CD4-positive, alpha-beta T cell treated with Interferon gamma for 1 hour (primary cell): Measurements from ENCODE around the gene MED26.
A peak's percentile ranks its signal among the peaks of the same experiment; 100 is the strongest.

Experiments
- DNase-seq: peaks from one replicate; pipeline ENCODE4 v3.0.0-alpha.2; 2020

The MED26 gene

DNA sequence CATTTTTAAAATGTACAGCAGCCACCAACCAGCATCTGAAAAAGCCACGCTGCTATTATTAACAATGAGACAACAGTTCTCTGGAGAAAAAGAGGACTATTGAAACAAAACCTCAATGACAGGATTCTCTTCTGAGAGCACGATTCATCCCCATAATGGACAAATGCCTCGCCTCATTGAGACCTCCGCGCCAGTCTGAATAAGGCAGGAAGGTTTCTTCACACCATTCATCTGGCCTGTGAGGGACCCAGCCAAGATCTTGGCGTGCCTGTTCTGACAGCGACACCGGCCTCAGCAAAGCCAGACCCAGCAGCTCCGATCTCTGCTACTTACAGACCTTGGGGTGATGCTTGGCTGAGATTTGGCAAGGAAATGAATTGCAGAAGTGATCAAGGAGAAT, 17.1 kb upstream of the MED26 start:
- DNase-seq, result no peak

DNA sequence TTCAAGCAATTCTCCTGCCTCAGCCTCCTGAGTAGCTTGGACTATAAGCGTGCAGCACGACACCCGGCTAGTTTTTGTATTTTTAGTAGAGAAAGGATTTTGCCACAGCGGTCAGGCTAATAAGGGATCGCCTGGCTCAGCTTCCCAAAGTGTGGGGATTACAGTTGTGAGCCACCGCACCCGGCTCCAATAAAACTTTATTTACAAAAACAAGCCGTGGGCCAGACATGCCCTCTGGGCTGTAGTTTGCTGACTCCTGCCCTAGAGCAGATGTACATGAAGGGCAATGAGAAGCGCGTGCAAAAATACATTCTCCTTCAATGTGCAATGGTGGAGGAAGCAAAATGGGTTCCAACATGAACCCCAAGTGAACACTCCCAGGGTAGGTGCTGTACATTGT, 13.7 kb upstream of the MED26 start:
- no peak for DNase-seq

DNA sequence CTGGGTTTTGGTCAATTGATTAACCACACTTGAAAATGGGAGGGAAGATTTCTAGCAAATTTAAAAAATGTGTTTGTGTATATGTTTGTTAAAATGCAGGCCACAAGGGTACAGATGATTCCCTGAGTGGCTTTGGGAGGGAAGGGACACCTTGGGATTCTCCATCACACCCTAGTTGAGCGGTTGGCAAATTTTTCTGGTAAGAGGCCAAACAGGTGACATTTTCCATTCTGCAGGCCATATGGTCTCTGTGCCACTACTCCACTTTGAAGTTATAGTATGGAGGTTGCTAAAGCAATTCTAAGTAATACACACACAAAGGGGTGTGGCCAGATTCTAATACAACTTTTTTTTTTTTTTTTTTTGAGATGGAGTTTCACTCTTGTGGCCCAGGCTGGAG, 12.9 kb upstream of the MED26 start:
- DNase-seq, result no peak

DNA sequence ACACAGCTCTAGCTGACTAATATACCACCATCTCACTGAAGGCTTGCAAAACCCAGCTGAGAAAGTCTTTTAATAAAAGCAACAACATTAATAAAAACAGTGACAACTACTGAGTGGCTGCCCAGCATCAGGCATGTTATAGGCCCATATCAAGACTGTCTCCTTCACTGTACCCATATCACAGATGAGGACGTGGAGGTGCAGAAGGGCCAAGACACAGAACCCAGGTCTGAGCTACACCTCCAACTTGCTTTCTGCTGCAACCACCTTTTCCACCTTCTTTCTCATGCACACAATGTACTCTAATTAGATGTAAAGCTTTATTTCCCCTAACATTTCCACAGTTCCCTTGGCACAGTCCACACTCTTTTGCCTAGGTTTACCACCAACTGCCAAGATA, 10.7 kb upstream of the MED26 start:
- DNase-seq, result no peak

DNA sequence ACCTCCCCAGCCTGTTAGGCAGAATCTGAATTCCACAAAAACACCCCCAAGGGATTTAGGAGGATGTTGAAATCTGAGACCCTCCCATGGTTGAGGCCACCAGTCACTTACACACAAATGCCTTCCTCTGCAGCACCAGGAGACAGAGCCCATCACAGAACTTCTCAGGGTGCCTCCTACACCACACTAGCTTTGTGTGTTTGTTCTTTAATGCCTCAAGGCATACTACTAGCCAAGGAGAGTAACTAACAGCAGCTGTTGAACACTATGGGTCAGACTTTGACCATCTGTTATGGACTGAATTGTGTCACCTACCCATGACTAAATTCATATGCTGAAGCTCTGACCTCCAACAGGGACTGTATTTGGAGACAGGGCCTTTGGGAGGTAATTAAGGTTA, 9.5 kb upstream of the MED26 start:
- DNase-seq, result no peak

DNA sequence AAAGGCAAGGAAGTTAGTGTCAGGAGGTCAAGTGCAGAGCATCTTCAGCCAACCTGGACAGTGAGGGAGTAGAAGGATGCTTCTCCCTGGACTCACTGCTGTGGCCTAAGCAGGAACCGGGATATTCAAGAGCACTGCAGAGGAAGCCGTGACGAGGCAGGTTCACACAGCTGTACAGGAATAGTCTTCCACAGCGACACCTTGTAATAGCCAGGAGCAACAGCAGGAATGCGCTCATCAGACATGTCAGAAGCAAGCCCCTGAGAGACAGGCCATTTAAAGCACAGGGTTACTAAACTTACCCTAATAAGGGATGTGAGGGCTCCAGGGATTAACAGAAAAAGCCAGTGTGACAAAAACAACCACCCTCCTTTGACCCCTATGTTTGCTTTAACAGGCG, 3.5 kb upstream of the MED26 start:
- DNase-seq, result no peak

DNA sequence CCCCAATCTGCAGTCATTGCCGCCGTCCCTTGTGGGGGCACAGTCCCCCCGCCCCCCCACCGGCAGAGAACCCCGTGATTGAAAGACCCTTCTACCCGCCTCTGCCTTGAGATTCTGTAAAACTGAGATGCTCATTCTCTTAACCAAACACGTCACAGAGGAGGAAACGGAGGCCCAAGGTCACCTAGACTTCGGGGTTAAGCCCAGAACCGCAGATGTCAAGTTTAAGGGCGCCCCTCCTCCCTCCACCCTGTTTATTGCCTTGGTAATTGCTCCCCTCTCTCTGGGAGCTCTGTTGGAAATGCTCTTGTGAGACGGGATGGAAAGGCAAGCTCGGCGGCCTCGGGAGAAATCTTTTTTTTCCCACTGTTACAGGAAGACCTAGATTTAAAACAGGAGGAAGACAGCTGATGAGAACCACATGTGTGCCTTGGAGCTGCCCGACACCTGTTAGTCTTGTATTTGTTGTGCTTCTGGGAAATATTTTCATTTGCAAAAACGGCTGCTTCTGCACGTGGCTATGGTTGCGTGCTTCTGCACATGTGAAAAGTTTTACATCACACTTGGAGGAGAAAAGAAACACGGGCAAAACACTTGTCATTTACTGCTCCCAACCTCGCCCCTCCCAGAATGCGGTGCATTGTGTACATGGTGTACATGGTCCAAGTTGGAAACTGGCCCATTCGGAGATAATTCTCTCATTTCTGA, 1.1 kb upstream of the MED26 start:
- no peak for DNase-seq

DNA sequence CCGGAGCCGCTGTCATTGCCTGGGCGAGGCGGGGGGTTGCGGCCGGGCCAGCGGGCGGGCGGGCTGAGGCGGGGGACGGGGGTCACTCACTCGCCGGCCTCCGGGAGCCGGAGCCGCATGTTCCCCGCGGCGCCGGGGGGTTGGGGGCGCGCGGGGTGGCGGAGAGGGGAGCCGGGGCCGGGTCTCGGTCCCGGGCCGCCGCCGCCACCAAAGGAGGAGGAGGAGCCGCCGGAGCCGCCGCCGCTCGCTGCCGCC, 149 bp downstream of the MED26 start:
- no peak for DNase-seq

DNA sequence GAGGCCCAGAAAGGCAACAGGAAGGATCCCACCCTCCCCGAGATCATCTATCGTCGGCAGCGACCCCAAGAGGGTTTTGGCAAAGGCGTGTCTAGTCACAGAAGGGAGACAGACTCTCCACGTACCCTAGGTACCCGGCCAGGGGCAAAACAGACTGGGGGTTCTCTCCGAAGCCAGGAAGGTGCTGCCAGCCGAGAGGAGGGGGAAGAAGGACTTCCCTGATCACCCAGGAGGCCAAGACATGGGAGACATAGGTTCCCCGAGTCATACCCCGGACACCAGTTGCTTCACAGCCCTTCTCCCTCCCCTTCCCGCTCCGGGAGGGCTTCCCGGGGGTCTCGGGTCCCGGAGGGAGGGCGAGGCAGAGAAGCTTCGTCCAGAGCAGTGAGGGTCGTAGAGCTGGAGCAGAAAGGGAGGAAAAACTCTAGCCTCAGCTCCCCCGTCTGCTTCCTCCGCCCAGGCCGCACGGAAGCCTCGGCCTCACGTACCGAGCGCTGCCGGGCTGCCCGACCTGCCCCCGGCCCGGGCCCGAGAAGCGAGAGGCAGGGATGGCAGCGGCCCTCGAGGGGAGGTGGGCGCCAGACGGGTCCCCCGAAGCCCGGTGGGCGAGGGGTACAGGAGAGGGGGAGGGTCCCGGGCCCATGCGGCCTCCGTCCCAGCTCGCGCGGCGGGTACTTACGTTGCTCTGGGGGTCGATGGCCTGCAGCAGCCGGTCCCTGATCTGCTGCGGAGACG, 644 bp downstream of the MED26 start:
- peak; percentile 9 for DNase-seq

DNA sequence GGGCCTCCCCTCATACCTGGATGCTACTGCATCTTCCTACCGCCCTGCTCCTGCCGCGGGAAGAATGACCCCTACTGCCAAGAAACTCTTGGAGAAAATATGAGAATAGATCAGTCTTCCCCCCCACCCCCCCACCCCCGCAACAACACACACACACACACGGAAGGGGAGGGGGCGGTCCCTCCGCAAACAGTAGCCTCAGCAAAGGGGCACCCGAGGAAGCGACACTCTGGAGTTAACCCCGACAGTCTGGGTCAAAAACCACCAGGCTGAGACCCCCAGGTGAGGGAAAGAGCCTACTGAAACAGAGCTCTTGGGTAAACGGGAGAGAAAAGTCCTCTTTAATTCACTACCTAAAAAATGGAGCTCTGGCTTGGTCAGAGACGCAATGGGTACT, 1.2 kb downstream of the MED26 start:
- no peak for DNase-seq

DNA sequence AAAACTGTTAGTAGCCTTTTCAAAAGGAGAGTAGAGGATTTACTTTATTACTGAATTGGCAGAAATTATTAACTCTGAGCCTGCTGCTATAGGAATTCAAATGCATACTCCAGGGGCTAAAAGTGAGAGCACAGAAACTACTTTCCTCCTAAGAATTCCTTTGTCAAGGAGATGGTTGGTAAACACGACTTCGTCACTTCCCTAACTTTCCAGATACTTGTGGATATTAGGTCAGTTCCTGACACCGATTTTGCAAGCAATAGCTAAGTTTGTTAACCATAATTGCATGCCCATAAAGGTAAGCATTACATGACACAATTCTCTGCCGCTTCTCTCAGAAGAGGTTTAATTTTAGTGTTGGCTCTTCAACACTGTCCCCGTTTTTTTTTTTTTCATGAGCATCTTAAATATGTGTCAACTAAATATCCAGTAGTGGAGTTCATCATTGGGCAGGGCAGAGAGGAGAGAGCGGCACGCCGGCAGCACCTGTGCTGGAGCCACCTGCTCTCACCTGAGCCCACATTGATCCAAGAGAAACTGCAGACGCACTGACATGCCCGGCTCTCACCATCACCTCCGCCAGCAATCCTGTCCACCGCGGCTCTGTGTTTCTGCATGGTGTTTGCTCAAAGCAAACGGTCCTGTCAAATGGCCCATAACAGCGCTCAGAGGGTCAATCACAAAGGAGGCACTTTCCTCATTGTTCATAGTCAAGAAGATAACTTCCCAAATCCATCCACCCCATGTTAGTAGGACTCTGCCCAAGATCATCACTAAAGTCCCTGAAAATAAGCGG, 2.6 kb downstream of the MED26 start:
- no peak for DNase-seq

DNA sequence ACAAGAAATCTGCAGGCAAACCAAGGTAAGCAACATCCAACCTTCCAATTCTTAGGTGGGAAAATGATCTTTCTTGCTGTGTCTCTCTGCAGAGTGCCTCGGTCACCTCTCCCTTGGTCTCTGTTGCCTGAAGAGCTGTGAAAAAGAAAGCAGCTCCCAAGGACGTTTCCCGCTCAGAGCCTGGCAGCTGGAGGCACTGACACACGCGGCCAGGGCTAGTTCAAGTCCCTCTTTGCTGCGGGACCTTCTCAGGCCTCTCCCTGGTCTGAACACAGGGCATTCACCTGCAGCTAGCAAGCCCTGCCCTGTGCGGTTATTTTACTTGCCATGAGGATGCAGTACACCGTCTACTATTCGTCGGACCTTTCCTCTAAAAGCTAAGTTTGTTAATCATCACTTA, 3.8 kb downstream of the MED26 start:
- no peak for DNase-seq

DNA sequence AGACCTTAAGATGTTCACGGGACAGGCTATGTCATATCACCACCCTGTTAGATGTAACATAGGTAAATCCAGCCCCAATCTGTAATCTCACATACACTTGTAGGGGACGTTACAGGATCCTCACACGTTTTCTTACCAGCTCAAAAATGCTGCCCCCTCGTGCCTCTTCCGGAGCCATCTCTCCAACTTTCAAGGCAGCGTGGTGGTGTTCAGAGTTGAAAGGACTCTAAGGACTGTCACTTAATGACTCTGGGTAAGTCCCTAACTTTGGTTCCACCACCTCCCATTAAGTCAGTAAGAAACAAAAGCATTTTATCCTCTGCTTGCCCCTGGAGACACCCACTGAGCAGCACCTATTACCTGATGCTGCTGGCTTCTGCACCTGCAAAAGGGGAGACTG, 4.4 kb downstream of the MED26 start:
- no peak for DNase-seq

DNA sequence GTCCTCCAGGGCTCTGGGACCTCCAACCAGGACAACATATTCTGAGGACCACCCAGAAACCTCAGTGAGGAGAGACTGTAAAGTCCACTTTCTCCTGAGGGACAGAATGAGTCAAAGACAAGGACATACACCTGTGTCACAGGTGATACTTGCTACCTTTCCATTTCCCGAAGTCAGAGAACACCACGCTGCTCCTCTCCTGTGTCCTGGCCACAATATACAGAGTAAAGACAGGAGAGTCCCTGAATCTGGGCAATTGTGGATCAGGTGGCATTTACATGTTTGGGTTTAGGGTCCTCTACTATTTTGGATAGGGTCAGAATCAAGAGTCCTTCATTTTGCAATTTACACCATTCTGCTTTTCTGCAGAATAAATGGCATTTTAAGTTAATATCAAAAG, 4.9 kb downstream of the MED26 start:
- DNase-seq, result no peak

DNA sequence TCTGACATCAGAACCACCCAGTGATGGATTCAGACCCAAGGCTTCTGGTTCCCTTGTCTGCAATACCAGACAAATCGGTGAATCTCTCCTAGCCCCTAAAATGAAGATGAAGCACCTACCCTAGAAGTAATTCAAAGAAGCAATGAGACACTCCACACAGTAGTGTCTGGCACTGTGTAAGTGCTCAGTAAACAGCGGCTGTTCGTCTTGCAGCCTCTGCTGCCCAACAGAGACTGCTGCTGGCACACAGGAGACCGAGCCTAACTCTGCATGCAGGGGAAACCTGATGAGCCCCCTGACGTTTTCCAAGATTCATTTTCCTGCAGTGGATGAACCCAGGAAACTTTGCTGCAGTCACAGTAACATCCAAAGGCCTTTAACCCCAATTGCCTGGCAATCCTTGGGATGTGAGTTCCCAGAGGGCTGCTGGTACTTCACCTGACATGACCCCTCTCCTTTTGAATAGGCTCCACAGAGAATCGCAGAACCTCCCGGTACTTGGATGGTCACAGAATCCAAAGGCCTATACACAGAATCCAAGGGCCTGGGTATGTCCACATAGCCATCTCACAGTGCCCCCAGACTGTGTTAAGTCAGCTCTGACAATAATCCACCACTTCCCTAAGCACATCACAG, 6.7 kb downstream of the MED26 start:
- no peak for DNase-seq

DNA sequence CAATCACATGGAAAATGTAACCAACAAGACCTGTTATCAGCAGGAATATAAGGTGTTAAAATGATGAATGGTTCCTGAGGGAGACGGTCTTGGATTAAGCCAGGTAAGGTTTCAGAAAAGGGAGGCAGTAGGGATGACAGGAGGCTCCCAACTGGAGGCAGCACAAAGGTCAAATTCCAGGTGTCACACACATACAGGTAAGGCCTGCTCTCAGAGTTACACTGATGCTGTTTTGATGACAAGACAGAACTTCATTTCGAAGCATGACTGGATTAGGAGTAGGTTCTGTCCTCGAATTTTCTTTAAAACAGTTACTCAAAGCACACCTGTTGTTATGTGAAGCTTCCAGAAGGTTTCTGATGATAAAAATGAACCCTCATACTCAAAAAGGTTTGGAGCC, 7.4 kb downstream of the MED26 start:
- DNase-seq, result no peak

DNA sequence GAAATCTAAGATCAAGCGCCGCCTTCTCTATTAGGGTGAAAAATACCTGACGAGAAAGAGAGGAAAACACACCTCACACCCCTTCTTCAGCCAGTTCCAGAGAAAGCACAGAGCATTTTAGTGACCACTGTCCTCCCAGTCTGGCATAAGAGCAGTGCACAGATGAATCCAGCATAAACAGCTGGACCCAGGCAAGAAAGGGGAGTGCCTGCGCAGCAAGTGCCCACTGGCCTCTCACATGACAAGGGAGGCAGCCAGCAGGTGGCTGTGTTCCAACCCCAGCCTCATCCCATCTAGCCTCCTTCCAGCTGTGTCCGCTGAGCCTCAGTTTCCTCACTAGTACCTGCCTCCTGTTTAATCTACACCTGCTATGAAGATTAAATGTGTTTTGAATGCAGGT, 8.0 kb downstream of the MED26 start:
- no peak for DNase-seq

DNA sequence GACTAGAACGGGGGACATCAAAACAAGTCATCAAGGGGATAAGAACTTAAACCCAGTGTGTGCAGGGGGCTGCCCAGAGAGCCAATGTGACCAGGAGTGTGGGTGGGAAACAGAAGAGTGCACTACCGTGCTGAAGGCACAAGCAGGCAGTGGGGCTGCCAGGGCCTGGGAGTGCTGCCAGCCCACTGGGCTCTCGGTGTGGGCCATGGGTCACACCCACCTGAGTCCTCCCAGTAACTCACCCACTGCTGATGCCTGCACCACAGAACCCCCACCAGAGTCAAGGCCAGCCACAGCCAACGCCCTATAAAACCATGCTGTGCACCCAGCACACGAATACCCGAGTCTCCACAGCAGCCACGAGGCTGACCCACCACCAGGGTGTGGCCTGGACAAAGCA, 8.5 kb downstream of the MED26 start:
- DNase-seq, result no peak

DNA sequence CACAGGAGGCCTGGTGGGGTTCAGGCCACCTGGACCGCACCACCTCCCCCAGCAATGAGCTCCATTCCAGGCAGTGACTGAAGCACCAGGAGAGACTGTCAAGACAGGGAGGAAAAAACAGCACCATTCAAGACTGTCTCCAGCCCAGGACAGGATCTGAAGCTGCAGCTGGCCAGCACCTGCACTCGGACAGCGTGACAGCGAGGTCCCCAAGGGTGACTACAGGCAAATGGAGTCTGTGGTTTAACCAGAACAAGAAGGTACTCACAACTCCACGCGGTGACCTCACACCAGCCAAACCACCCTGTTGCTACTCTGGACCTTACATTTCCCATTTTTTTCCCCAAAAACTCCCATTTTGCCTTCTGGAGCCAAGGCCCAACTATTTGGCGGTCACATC, 9.8 kb downstream of the MED26 start:
- no peak for DNase-seq

DNA sequence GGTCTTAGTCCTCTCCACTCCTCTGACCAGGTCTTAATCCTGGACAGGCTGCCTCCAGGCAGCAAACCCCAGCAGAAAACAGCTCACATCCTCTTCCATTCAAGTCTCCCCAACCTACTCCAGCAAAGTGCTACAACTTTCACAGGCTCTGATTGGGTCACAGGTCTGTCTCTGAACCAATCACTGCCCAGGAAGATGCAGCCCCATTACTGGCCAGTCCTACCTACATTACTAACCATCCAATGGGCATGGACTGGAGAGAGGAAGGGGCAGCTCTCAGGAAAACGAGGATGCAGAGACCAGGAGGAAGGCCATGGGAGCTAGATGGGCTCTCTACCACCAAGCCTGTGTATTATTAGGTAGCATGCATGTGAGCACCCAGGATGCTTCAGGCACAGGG, 12.2 kb downstream of the MED26 start:
- no peak for DNase-seq

DNA sequence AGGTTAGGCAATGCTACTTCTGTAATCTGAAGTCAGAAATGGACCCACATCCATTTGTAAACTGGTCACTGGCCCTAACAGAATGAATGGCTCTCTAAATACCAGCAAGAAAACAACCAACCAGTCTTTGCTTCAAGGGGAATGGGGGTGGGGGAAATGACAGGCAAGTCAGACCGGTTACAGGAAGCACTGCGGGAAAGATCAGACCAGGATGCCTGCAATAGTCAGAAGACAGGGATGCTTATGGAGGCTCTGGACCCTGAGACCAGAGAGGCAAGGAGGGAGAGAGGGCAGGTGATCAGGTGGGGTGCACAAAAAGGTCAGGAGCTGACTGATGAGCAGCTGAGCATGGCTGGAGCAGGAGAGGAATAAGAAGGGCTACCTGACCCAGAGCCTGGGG, 13.1 kb downstream of the MED26 start:
- no peak for DNase-seq

DNA sequence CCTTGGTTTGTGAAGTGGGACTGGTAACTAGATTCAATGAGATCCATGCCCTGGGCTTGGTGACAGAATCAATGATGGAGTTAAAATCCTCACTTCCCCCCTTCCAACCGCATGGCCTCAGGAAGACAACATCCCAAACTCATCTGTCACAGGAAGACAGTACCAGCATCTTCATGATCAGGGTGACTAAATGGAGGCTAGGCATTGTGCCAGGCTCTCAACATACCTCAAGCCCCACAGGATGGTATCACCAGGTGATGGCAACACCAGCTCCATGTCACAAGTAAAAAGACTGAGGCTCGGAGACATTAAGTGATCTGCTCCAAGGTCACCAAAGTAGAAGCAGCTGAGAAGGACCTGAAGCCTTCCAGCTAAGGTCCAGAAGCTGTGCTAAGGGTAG, 14.2 kb downstream of the MED26 start:
- DNase-seq, result no peak

DNA sequence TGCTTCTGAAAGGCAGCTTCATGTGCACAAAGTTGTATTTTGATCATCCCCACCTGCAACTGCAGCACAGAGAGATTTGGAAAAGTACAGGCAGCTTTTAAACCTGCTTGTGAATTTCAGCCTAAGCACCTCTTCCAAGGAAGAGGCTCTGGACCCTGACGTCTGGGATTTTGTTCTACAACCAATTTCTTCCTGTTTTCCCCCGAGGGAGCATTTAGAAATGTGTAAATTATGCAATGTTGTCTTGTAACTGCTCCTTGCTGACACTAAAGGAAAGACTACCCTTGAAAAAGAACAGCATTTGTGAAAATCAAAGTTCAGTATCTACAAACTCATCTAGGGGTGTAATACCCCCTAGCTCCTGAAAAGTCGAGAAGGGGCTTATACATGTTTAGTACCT, 15.4 kb downstream of the MED26 start:
- no peak for DNase-seq

DNA sequence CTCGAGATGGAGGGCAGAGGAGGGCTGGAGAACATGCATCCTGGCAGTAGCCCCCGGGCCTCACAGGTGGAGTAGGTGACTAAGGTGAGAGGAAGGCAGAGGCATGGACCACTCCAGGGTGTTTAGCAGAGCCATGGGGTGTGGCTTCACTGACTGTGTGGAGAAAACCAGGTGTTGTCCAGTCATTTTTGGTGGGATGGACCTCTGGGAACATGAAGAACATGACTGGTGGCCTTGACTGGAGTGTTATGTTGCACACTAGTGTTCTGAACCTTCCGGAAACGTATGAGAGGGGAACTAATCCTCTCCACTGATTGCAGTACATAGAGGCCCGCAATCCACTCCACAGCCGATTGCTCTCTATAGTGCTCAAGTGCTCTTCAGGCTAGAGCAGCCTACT, 16.9 kb downstream of the MED26 start:
- no peak for DNase-seq
